Gastroesophageal sphincter (tissue), 4 donors: Measurements from ENCODE around the gene COX6A1. TPM values are rescaled to one million over a fixed set of nuclear protein-coding genes. Genes with fewer than 3 reads are reported as not detected.

Experiments
- ATAC-seq: fragments of 150-250 bp; one replicate; pipeline ENCODE4 v1.9.1; 2016; ENCODE audit warnings: mild to moderate bottlenecking, moderate library complexity
- H3K27ac ChIP-seq, 4 donors: fragments of 200-600 bp; sonication (generic) in 3 of 4; 1 replicate in 3 of 4; 2 replicates in 1 of 4; pipeline ENCODE4 v1.5.1; 2016 to 2019
- H3K27me3 ChIP-seq: fragments of 200-600 bp; sonication (generic); one replicate; pipeline ENCODE4 v1.5.1; 2019
- H3K36me3 ChIP-seq, 2 donors: fragments of 200-600 bp; sonication (generic); one replicate each; pipeline ENCODE4 v1.5.1; 2019; ENCODE audit warnings: control low read depth in 1 of 2
- H3K4me1 ChIP-seq, 3 donors: fragments of 200-600 bp; sonication (generic); 1 replicate in 2 of 3; 2 replicates in 1 of 3; pipeline ENCODE4 v1.5.1; 2016 to 2019; ENCODE audit warnings: control low read depth in 2 of 3
- H3K4me3 ChIP-seq, 2 donors: fragments of 200-600 bp; sonication (generic); one replicate each; pipeline ENCODE4 v1.5.1; 2019; ENCODE audit warnings: mild to moderate bottlenecking in 1 of 2, moderate library complexity in 1 of 2
- H3K9me3 ChIP-seq, 3 donors: fragments of 200-600 bp; sonication (generic); one replicate each; pipeline ENCODE4 v1.5.1; 2017 to 2019; ENCODE audit warnings: control low read depth in 2 of 3
- CTCF ChIP-seq, 4 experiments: fragments of 200-600 bp in 2 of 4; fragments of 450-650 bp in 2 of 4; sonication (generic) in 1 of 4; IDR thresholded peaks; one replicate each; pipeline ENCODE4 v1.5.1; 2017 to 2019; ENCODE audit warnings: antibody characterized with exemption in 4 of 4, mild to moderate bottlenecking in 2 of 4, moderate library complexity in 2 of 4
- EP300 ChIP-seq: sonication (generic); formaldehyde crosslinking; IDR thresholded peaks from one replicate; pipeline ENCODE4 v1.6.1; 2017; ENCODE audit warnings: antibody characterized with exemption, mild to moderate bottlenecking
- POLR2A ChIP-seq, 2 donors: fragments of 450-650 bp; IDR thresholded peaks; one replicate each; pipeline ENCODE4 v1.6.1; 2017; ENCODE audit warnings: antibody characterized with exemption in 2 of 2, mild to moderate bottlenecking in 2 of 2, moderate library complexity in 1 of 2
- POLR2AphosphoS5 ChIP-seq: sonication (generic); formaldehyde crosslinking; IDR thresholded peaks from one replicate; pipeline ENCODE4 v1.6.1; 2017; ENCODE audit warnings: antibody characterized with exemption
- WGBS, 2 donors: methylation state at CpG; one replicate each; pipeline ENCODE4 v1.1.5; 2018; ENCODE audit warnings: low coverage in 1 of 2; 5-methylcytosine and 5-hydroxymethylcytosine counted together
- total RNA-seq, 4 donors: library from RNA; depleted of rRNA; stranded (reverse); fragments of >200 nt; gene quantifications; one replicate each; pipeline ENCODE4 v1.1.0, GENCODE V29; 2016

COX6A1 gene
- total RNA-seq, 4 donors from 2014 or later, result 424 to 588 (median 522) TPM

- no peak for ATAC-seq
- peaks cover 71% of the 10 kb centered on the region for H3K27me3 ChIP-seq
- no peaks in the 10 kb centered on the region for H3K9me3 ChIP-seq
- 50 to 67% methylated on average over 1 to 2 of the region's 33 CpGs for WGBS, 2 donors
- no peak overlapping the region for H3K4me3 ChIP-seq
- H3K4me1 ChIP-seq, result no peaks in the 10 kb centered on the region
- H3K27ac ChIP-seq, result no peak overlapping the region
- no peaks in the 10 kb centered on the region for H3K36me3 ChIP-seq
- TF ChIP-seq EP300 (no peak), POLR2A (IDR thresholded peaks at IDR 0.05) (no peak), CTCF (IDR thresholded peaks at IDR 0.05) (no peak), POLR2AphosphoS5 (no peak)
Observed at GRCh38 chr12:120397824-120398540, 39.9 kb upstream of the COX6A1 start.

- 45 to 60% methylated on average over 5 of the region's 5 CpGs for WGBS, 2 donors
- Histone ChIP-seq H3K36me3 (no peaks in the 10 kb centered on the region), H3K27ac (no peak overlapping the region), H3K9me3 (no peaks in the 10 kb centered on the region), H3K27me3 (peaks cover 56% of the 10 kb centered on the region), H3K4me1 (no peaks in the 10 kb centered on the region), H3K4me3 (no peak overlapping the region)
- TF ChIP-seq POLR2A (IDR thresholded peaks at IDR 0.05) (no peak), POLR2AphosphoS5 (no peak), EP300 (no peak), CTCF (IDR thresholded peaks at IDR 0.05) (no peak)
- ATAC-seq, result no peak
Observed at GRCh38 chr12:120399531-120399930, 38.4 kb upstream of the COX6A1 start.

DNA sequence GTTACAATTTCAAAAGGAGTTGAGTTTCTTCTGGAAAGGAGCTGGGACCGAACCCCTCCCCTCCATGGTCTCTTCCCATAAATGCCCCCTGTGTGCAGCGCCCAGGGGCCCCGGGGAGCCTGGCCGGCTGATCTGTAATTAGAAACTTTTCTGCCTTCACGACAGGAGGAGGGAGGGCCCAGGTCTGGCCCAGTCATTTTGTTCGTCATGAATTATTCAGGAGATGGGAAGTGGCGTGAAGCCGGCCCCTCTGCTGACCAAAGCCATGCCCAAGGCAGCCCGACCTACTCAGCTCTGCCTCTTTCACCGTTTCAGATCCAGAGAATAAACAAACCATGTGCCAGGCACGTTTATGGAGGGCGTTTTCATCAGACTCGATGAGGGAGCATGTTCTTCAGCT is 35.7 kb upstream of the COX6A1 start:
- Histone ChIP-seq H3K27me3 (peaks cover 33% of the 10 kb centered on the region), H3K4me3 (no peak overlapping the region), H3K9me3 (no peaks in the 10 kb centered on the region), H3K4me1 (no peaks in the 10 kb centered on the region), H3K27ac (no peak overlapping the region), H3K36me3 (no peaks in the 10 kb centered on the region)
- 0 to 50% methylated on average over 1 of the region's 13 CpGs for WGBS, 2 donors
- no peak for ATAC-seq
- TF ChIP-seq EP300 (no peak), CTCF (IDR thresholded peaks at IDR 0.05) (no peak), POLR2A (IDR thresholded peaks at IDR 0.05) (no peak), POLR2AphosphoS5 (no peak)

DNA sequence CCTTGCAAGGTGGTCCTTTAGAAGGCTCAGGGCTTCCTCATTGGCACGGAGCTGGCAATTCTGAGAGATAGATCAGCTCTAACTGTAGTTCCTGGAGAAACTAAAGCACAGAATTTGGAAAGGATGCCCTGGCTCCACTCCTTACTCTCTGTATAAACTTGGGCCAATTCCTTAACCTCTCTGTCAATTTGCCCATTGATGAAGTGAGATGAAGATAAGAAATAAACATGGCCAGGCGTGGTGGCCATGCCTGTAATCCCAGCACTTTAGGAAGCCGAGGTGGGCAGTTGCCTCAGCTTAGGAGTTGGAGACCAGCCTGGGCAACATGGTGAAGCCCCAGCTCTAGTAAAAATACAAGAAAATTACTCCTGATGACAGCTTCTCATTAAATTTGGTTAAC is 34.0 kb upstream of the COX6A1 start:
- ATAC-seq, result no peak
- Histone ChIP-seq H3K27me3 (peaks cover 17% of the 10 kb centered on the region), H3K4me3 (no peak overlapping the region), H3K9me3 (no peaks in the 10 kb centered on the region), H3K27ac (no peak overlapping the region), H3K36me3 (no peaks in the 10 kb centered on the region), H3K4me1 (no peaks in the 10 kb centered on the region)
- TF ChIP-seq CTCF (IDR thresholded peaks at IDR 0.05), result no peak
- no peak for TF ChIP-seq EP300
- no peak for TF ChIP-seq POLR2AphosphoS5
- no peak for TF ChIP-seq POLR2A (IDR thresholded peaks at IDR 0.05)
- WGBS, 2 donors, result 34% methylated on average over 3 of the region's 3 CpGs; no CpG with 5 or more reads in 1 of the 2 donors

DNA sequence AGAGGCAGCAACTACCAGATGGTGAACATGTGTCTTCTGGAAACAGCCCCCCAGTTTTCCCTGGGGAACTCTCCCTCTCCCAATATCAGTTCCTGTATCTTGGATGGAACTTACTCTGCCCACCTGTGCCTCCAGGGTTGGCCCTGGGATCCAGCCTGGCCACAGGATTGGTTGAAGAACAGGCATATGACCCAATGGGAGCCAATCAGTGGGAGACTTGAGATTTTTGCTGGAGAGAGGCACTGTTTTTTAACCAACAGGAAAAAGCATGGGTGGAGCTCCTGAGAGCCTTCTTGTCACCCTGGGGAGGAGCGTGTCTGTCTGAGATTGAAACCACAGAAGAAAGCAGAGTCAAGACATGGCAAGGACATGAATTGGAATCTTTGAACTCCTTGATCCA is 33.6 kb upstream of the COX6A1 start:
- Histone ChIP-seq H3K4me1 (no peaks in the 10 kb centered on the region), H3K27me3 (peaks cover 12% of the 10 kb centered on the region), H3K9me3 (no peaks in the 10 kb centered on the region), H3K36me3 (no peaks in the 10 kb centered on the region), H3K4me3 (no peak overlapping the region), H3K27ac (no peak overlapping the region)
- ATAC-seq, result no peak
- no peak for TF ChIP-seq POLR2AphosphoS5
- TF ChIP-seq POLR2A (IDR thresholded peaks at IDR 0.05), result no peak
- TF ChIP-seq EP300, result no peak
- no peak for TF ChIP-seq CTCF (IDR thresholded peaks at IDR 0.05)
- WGBS, 2 donors, result 89 to 100% methylated on average over 1 of the region's 1 CpG
